ENCODE data around the gene LHX4. TPM values are rescaled to one million over a fixed set of nuclear protein-coding genes. Genes with fewer than 3 reads are reported as not detected.

Gene LHX4
- total and polyA plus RNA-seq, 4 donors = under 0.01 to 0.19 (median 0.05) TPM

DNA sequence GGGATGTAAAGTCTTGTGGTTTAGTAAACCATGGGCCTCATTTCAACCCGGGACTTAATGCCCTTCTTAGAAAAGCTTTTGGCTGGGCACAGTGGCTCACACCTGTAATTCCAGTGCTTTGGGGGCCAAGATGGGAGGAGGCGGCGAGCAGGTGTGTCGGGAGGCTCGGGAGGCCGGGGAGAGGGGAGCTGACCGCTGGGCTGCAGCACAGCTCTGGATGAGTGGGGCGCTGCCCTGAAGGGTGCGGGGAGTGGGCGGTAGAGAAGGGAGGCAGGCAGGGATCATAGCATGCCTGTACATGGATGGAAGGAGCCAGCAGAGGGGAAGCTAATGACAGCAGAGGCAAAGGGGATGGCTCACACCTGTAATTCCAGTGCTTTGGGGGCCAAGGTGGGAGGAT is 31.0 kb downstream of the LHX4 start:
- no peaks in the 10 kb centered on the region for H3K9me3 ChIP-seq (ENCODE audit: control insufficient read depth in 4 of 4, low read length in 3 of 4)
- no peak overlapping the region for H3K4me3 ChIP-seq (ENCODE audit: low read depth in 1 of 3, low read length in 3 of 3)
- no peaks in the 10 kb centered on the region for H3K4me1 ChIP-seq (ENCODE audit: control insufficient read depth in 4 of 4, insufficient read depth in 4 of 4, low read length in 3 of 4)
- TF ChIP-seq EGR1 (IDR thresholded peaks at IDR 0.05; ENCODE audit: low read depth in 2 of 2) (no peak), NR2F2 (IDR thresholded peaks at IDR 0.05) (no peak), ZBTB33 (IDR thresholded peaks at IDR 0.05) (no peak), RAD21 (IDR thresholded peaks at IDR 0.05) (no peak), RXRA (IDR thresholded peaks at IDR 0.05) (no peak), HNF4A (conservative IDR thresholded peaks at IDR 0.05) (no peak), JUND (IDR thresholded peaks at IDR 0.05) (no peak), FOXA1 (IDR thresholded peaks at IDR 0.05) (no peak)
- TF ChIP-seq, protein P1, sequence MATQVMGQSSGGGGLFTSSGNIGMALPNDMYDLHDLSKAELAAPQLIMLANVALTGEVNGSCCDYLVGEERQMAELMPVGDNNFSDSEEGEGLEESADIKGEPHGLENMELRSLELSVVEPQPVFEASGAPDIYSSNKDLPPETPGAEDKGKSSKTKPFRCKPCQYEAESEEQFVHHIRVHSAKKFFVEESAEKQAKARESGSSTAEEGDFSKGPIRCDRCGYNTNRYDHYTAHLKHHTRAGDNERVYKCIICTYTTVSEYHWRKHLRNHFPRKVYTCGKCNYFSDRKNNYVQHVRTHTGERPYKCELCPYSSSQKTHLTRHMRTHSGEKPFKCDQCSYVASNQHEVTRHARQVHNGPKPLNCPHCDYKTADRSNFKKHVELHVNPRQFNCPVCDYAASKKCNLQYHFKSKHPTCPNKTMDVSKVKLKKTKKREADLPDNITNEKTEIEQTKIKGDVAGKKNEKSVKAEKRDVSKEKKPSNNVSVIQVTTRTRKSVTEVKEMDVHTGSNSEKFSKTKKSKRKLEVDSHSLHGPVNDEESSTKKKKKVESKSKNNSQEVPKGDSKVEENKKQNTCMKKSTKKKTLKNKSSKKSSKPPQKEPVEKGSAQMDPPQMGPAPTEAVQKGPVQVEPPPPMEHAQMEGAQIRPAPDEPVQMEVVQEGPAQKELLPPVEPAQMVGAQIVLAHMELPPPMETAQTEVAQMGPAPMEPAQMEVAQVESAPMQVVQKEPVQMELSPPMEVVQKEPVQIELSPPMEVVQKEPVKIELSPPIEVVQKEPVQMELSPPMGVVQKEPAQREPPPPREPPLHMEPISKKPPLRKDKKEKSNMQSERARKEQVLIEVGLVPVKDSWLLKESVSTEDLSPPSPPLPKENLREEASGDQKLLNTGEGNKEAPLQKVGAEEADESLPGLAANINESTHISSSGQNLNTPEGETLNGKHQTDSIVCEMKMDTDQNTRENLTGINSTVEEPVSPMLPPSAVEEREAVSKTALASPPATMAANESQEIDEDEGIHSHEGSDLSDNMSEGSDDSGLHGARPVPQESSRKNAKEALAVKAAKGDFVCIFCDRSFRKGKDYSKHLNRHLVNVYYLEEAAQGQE (IDR thresholded peaks at IDR 0.05) = no peak
- TF ChIP-seq, protein P2, sequence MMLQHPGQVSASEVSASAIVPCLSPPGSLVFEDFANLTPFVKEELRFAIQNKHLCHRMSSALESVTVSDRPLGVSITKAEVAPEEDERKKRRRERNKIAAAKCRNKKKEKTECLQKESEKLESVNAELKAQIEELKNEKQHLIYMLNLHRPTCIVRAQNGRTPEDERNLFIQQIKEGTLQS (IDR thresholded peaks at IDR 0.05) = no peak
- no peaks in the 10 kb centered on the region for H3K36me3 ChIP-seq (ENCODE audit: control insufficient read depth in 4 of 4, insufficient read depth in 3 of 4, low read depth in 1 of 4, low read length in 3 of 4)
- peaks cover 0 to 2% (median 0%) of the 10 kb centered on the region in 4 donors for H3K27me3 ChIP-seq (ENCODE audit: control insufficient read depth in 4 of 4, insufficient read depth in 4 of 4, low read length in 3 of 4)
- no peak overlapping the region for H3K27ac ChIP-seq (ENCODE audit: low read depth in 1 of 2, low read length in 2 of 2)
- WGBS = 92% methylated on average over 10 of the region's 10 CpGs
- no peak overlapping the region for H3K9ac ChIP-seq (ENCODE audit: low read depth in 1 of 2, low read length in 2 of 2)
- no peak for DNase-seq (ENCODE audit: low spot score)

DNA sequence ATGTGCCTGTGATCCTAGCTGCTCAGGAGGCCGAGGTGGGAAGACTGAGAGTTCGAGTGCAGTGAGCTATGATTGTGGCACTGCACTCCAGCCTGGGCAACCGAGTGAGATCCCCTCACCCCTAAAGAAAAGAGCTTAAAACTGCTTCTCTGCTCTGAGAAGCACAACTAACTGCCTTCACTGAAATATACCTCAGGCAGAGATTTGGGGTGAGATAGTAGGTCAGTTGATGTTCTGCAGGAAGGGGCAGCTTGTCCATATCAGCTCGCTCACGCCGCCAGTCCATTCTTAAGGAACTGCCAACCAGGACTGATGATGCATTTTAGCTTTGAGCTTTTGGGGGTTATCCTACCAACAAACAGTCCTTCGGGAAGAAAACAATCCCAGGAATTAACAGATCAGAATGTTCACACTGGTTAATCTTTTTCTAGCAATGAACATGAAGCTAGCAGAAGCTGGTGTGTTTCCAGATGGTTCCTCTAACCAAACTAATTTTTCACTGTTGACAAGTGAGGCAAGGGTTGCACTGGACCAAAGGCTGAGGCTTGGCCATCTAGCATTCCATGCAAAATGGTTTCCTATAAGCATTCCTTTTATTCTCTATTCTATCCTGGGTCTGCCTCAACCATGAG is 31.6 kb downstream of the LHX4 start:
- no peak overlapping the region for H3K4me3 ChIP-seq (ENCODE audit: low read depth in 1 of 3, low read length in 3 of 3)
- H3K36me3 ChIP-seq (ENCODE audit: control insufficient read depth in 4 of 4, insufficient read depth in 3 of 4, low read depth in 1 of 4, low read length in 3 of 4) = no peaks in the 10 kb centered on the region
- WGBS = 77% methylated on average over 7 of the region's 7 CpGs
- no peak for TF ChIP-seq TAF1 (conservative IDR thresholded peaks at IDR 0.05)
- no peak for TF ChIP-seq HNF4G (IDR thresholded peaks at IDR 0.05)
- no peak for TF ChIP-seq FOXA1 (IDR thresholded peaks at IDR 0.05)
- TF ChIP-seq RXRA (IDR thresholded peaks at IDR 0.05) = no peak
- no peak for TF ChIP-seq HNF4A (conservative IDR thresholded peaks at IDR 0.05)
- TF ChIP-seq NR2F2 (IDR thresholded peaks at IDR 0.05) = no peak
- TF ChIP-seq, protein P2 (IDR thresholded peaks at IDR 0.05) = no peak
- no peak for TF ChIP-seq SP1 (IDR thresholded peaks at IDR 0.05)
- TF ChIP-seq RAD21 (IDR thresholded peaks at IDR 0.05) = no peak
- peaks cover 0 to 2% (median 0%) of the 10 kb centered on the region in 4 donors for H3K27me3 ChIP-seq (ENCODE audit: control insufficient read depth in 4 of 4, insufficient read depth in 4 of 4, low read length in 3 of 4)
- no peaks in the 10 kb centered on the region for H3K9me3 ChIP-seq (ENCODE audit: control insufficient read depth in 4 of 4, low read length in 3 of 4)
- DNase-seq (ENCODE audit: low spot score) = no peak
- no peak overlapping the region for H3K27ac ChIP-seq (ENCODE audit: low read depth in 1 of 2, low read length in 2 of 2)
- no peak overlapping the region for H3K9ac ChIP-seq (ENCODE audit: low read depth in 1 of 2, low read length in 2 of 2)
- no peaks in the 10 kb centered on the region for H3K4me1 ChIP-seq (ENCODE audit: control insufficient read depth in 4 of 4, insufficient read depth in 4 of 4, low read length in 3 of 4)

Measured in liver (tissue), 9 donors.